GM12872 (cell line): Measurements from ENCODE around the gene OTULIN.

Experiments used
- CTCF ChIP-seq: IDR thresholded peaks from 3 replicates; pipeline ENCODE4 v1.5.1; 2011; ENCODE audit warnings: low read depth, mild to moderate bottlenecking, low read length, moderate library complexity; ENCODE audit not compliant: insufficient read depth

Gene OTULIN

GRCh38 chr5:14706615-14707021 is 42.1 kb downstream of the OTULIN start:
- TF ChIP-seq CTCF = no peak

DNA sequence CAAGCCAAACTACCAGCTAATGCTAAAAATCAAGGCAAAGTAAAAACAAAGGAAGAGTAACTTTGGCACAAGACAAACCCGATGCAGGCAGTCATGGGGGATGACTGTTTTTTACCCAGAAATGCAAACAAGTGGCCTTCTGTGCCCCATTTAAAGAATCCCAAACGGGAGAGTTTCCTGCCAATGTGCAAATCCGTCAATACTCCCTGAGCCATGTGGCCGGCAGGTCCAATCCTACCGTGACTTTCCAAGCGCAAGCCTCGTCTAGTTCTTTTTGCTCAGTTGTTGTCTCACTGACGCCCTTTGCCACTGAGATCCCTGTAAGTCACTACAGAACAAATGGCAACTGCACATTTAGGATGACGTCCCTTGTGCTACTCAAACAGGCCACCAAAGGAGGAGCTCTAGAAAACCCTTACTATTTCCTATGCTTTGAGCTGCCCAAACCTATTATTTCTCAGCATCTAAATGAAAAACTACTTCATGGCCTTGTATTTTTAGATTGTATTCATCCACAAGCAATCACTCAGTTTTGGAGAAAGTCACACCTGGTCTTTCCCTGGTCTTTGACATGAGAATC is 43.4 kb downstream of the OTULIN start:
- no peak for TF ChIP-seq CTCF

DNA sequence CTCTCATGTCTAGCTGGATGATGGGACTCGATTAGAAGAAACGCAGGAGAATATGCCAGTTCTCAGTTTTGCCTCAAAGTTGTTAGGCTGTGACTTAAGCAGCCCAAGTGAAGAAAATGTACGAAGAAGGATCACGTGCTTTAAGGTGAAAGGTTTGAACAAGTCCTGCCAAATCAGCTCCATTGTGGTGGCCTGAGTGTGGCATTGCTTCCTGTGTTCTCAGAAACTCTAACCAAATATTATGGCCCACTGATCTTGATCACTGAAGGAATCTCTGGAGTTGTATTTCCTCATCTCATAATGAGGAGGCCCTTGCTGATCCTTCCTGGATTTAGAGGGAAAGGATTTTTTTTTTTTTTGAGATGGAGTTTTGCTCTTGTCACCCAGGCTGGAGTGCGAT is 44.0 kb downstream of the OTULIN start:
- no peak for TF ChIP-seq CTCF

DNA sequence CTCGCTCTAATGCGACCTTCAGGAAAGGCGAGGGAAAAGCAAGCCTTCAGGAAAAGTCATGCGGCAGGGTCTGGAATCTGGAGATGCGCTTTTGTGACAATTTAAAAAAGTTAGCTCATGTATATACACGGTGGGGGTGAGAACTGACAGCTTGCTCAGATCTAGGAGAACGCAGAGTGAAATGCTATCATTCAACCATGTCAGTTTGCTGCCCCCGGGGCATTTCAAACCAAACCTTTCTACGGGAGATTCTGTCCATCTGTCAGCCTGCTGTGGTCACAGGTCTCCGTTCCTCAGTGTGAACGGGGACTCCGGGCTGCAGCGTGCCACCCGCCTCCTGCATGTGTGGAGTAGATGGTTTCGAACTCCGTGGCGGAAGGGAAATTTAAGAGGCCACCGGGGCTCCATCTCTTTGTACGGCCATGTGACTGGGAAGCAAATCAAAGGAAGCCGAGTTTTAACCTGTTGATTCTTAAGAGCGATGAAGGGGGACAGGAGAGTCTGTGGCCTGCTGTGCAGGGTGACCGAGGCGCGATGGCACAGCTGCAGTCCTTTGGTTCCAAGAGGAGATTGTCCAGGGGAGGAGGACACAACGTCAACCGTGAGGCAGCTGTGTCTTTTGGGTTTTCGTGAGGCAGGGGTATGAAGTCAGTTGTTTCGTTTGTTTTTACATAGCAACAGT is 45.9 kb downstream of the OTULIN start:
- no peak for TF ChIP-seq CTCF

- TF ChIP-seq CTCF = no peak
Observed at GRCh38 chr5:14712131-14712530, 47.6 kb downstream of the OTULIN start.

DNA sequence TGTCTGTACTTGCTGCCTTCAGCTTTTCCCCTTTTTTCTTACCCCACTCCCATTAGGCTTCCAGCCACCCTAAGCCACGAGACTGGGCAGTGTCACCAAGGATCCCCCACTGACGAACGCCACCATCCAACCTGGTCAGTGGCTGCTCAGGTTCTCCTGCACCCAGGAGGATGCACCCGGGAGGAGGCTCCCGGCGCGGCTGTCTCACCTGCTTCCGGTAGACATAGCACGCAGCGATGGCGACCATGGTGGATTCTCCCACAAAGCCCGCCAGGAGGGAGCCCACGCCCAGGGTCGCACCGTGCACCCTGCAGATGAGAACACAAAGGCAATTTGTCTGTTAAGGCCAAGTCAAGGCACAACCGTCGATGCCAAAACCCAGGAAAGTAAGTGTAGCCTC is 48.1 kb downstream of the OTULIN start:
- no peak for TF ChIP-seq CTCF

GRCh38 chr5:14713476-14714390 is 49.2 kb downstream of the OTULIN start:
- no peak for TF ChIP-seq CTCF
